HL-60 (cell line): ENCODE results near the gene MBD3.

Experiments
- DNase-seq, 2 experiments: peaks; one replicate each; pipeline ENCODE4 v3.0.0-alpha.2; 2010 to 2020; ENCODE audit warnings: low read depth in 1 of 2, low spot score in 1 of 2
- H3K27ac ChIP-seq: fragments of 250-450 bp; sonication (Bioruptor Pico); replicated peaks from 2 replicates; pipeline ENCODE4 v1.5.1; 2020; ENCODE audit warnings: mild to moderate bottlenecking, moderate library complexity
- H3K27me3 ChIP-seq: fragments of 250-450 bp; sonication (Bioruptor Pico); 2 replicates; pipeline ENCODE4 v1.5.1; 2021; ENCODE audit warnings: mild to moderate bottlenecking, moderate library complexity; ENCODE audit not compliant: insufficient read depth, poor library complexity, severe bottlenecking
- H3K4me3 ChIP-seq: replicated peaks from 2 replicates; pipeline ENCODE4 v1.5.1; 2011; ENCODE audit warnings: mild to moderate bottlenecking, control low read depth, low read length; ENCODE audit not compliant: insufficient read depth
- CTCF ChIP-seq: IDR thresholded peaks from one replicate; pipeline ENCODE4 v1.5.1; 2011; ENCODE audit warnings: low read length, control low read depth, inconsistent platforms; ENCODE audit not compliant: insufficient read depth
- GABPA ChIP-seq: IDR thresholded peaks from 2 replicates; pipeline ENCODE4 v1.6.1; 2012; ENCODE audit warnings: low read depth
- POLR2AphosphoS5 ChIP-seq: IDR thresholded peaks from 2 replicates; pipeline ENCODE4 v1.6.1; 2012; ENCODE audit warnings: low read depth
- REST ChIP-seq: IDR thresholded peaks from 2 replicates; pipeline ENCODE4 v1.6.1; 2012; ENCODE audit warnings: low read depth; ENCODE audit not compliant: insufficient replicate concordance
- SPI1 ChIP-seq: IDR thresholded peaks from 2 replicates; pipeline ENCODE4 v1.6.1; 2012; ENCODE audit warnings: low read depth, mild to moderate bottlenecking, borderline replicate concordance

MBD3 gene

GRCh38 chr19:1554968-1555367 lies 37.7 kb downstream of the MBD3 start:
- no peak for TF ChIP-seq GABPA

GRCh38 chr19:1553415-1553814 lies 39.2 kb downstream of the MBD3 start:
- no peak for TF ChIP-seq GABPA
- no peak for TF ChIP-seq POLR2AphosphoS5
- no peak for TF ChIP-seq REST
- no peak for TF ChIP-seq CTCF
- TF ChIP-seq SPI1: no peak
- no peak overlapping the region for H3K27ac ChIP-seq
- no peak overlapping the region for H3K4me3 ChIP-seq
- no peak for DNase-seq
- no peaks in the 10 kb centered on the region for H3K27me3 ChIP-seq

More at GRCh38 chr19:1554968-1555367, 37.7 kb downstream of the MBD3 start:
- Histone ChIP-seq H3K27me3 (no peaks in the 10 kb centered on the region), H3K27ac (no peak overlapping the region), H3K4me3 (no peak overlapping the region)
- DNase-seq: no peak

- H3K4me3 ChIP-seq: no peak overlapping the region
- no peaks in the 10 kb centered on the region for H3K27me3 ChIP-seq
- no peak for TF ChIP-seq POLR2AphosphoS5
- TF ChIP-seq CTCF: no peak
- no peak for TF ChIP-seq SPI1
- no peak for TF ChIP-seq GABPA
- no peak for TF ChIP-seq REST
- no peak overlapping the region for H3K27ac ChIP-seq
- no peak for DNase-seq
Observed at GRCh38 chr19:1551068-1552040, 41.3 kb downstream of the MBD3 start.

GRCh38 chr19:1549332-1549945 lies 43.2 kb downstream of the MBD3 start:
- Histone ChIP-seq H3K27me3 (peaks cover 3% of the 10 kb centered on the region), H3K4me3 (no peak overlapping the region), H3K27ac (no peak overlapping the region)
- no peak for TF ChIP-seq REST
- no peak for TF ChIP-seq GABPA
- no peak for TF ChIP-seq POLR2AphosphoS5
- no peak for TF ChIP-seq CTCF
- no peak for TF ChIP-seq SPI1
- DNase-seq: no peak
